ENCODE measurements around the gene NDUFA3. TPM values are rescaled to one million over a fixed set of nuclear protein-coding genes. Genes with fewer than 3 reads are reported as not detected.

The NDUFA3 gene
- total RNA-seq, 1 experiment from 2014 or later: 51.7 TPM

DNA sequence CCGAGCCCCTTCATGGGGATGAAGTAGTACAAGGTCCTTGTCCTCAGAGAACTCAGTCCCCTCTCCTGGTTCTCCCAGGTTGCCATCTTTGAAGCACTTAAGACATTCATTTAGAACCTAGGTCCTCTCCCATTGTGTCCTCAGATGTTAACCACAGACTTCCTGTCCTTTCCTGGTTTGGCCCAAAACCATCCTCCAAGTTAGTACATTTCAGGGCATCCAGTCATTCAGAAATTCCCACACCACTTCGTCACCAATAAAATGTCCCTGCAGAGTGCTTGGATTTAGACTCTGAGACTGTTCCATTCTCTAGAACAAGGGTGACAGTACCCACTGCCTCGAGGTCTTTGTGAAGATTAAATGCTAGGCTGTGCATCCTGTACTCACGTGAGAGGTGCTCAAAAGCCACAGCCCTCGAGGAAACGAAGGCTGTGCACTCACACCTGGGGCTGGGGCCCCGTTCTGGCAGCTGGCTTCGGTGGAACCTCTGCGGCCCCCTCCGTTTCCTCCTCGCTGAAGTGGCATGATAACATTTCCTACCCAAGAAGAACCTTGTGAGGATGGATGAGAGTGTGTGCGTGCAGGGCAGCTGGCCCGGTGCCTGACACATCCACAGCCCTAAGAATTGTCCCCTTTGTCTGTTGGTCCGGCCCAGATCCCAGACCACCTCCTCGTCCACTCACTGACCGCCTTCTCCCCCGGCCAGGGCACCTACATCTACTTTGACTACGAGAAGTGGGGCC lies 52.1 kb downstream of the NDUFA3 start:
- Histone ChIP-seq H3K4me1 (replicated peaks) (peaks cover 8% of the 10 kb centered on the region), H3K27ac (no peak overlapping the region), H3K36me3 (peaks cover 86% of the 10 kb centered on the region), H3K27me3 (replicated peaks) (no peaks in the 10 kb centered on the region), H3K9me3 (replicated peaks) (no peaks in the 10 kb centered on the region), H3K4me3 (no peak overlapping the region)
- DNase-seq (ENCODE audit: low read depth in 1 of 2, low spot score in 2 of 2): no peak

DNA sequence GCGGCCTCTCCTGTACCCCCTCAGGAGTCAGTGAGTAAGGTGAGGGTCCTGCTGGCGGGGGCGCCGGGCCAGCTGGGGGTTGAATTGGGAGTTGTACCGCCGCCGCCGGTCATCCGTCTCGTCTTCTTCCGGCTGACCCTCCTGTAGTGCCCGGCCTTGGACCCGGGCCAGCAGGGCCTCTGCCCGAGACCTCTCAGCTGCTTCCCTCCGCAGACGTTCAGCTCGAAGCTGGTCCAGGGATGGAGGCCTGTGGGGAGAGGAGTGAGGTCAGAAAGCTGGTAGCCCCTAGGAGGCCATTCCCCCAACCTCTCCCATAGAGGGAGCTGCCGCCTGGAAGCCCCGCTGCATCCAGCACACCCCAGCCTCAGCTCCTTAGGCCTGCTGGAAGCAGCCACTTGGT lies 53.0 kb downstream of the NDUFA3 start:
- DNase-seq (ENCODE audit: low read depth in 1 of 2, low spot score in 2 of 2): no peak
- H3K27me3 ChIP-seq (replicated peaks): no peaks in the 10 kb centered on the region
- no peak overlapping the region for H3K4me3 ChIP-seq
- H3K9me3 ChIP-seq (replicated peaks): no peaks in the 10 kb centered on the region
- peaks cover 14% of the 10 kb centered on the region for H3K4me1 ChIP-seq (replicated peaks)
- H3K27ac ChIP-seq: no peak overlapping the region
- peaks cover 76% of the 10 kb centered on the region for H3K36me3 ChIP-seq

DNA sequence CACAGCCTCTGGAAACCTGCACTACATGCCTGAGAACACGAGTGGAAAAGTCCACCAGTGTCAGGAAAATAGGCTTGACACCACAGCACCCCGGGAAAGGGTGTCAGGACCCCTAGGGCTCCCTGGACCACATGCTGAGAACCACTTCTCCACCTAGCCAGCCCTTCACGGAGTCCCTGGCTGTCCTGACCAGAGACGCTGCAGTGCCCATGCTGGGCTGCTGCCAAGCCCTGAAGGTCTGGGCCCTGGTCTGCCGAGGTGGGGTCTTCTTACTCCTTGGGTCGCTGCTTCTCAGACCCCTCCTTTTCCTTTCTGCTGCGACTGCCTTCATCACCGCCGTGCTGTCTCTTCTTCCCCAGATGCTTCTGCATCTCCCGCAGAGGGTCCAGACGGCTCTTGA lies 53.8 kb downstream of the NDUFA3 start:
- no peak overlapping the region for H3K27ac ChIP-seq
- no peaks in the 10 kb centered on the region for H3K9me3 ChIP-seq (replicated peaks)
- no peak for DNase-seq (ENCODE audit: low read depth in 1 of 2, low spot score in 2 of 2)
- peaks cover 68% of the 10 kb centered on the region for H3K36me3 ChIP-seq
- peaks cover 17% of the 10 kb centered on the region for H3K4me1 ChIP-seq (replicated peaks)
- no peaks in the 10 kb centered on the region for H3K27me3 ChIP-seq (replicated peaks)
- H3K4me3 ChIP-seq: no peak overlapping the region

DNA sequence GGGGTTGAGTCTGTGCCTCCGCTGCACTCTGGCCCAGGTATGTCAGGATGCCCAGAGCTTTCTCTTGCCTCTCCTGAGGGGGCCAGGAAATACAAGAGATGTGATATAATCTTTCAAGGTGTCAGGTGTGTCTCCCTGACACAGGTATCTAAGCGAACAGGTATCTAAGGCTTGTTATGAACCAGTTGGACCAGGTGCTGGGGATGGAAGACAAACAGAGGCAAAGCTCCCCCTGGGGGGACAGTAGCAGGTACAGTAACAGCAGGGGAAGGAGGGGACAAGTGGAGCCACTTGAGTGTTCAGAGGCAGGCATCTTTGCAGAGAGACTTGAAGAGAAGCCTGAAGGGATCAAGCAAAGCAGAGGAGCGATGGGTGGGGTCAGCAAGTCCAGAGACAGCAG lies 54.3 kb downstream of the NDUFA3 start:
- Histone ChIP-seq H3K36me3 (peaks cover 64% of the 10 kb centered on the region), H3K27me3 (replicated peaks) (no peaks in the 10 kb centered on the region), H3K9me3 (replicated peaks) (no peaks in the 10 kb centered on the region), H3K4me3 (no peak overlapping the region), H3K4me1 (replicated peaks) (peaks cover 17% of the 10 kb centered on the region), H3K27ac (no peak overlapping the region)
- no peak for DNase-seq (ENCODE audit: low read depth in 1 of 2, low spot score in 2 of 2)

Other genes with a start within 250 kb of the NDUFA3 start
- gene MYADM, start 235.0 kb upstream of the NDUFA3 start, total RNA-seq (2014; rRNA removed; shearing (Covaris generic)): 35.7 and 39.7 TPM in 2 replicates
- not detected in 2 replicates for gene PRKCG, start 220.7 kb upstream of the NDUFA3 start, total RNA-seq (2014; rRNA removed; shearing (Covaris generic))
- not detected in 2 replicates for gene CACNG7, start 193.6 kb upstream of the NDUFA3 start, total RNA-seq (2014; rRNA removed; shearing (Covaris generic))
- not detected in 2 replicates for gene CACNG8, start 139.9 kb upstream of the NDUFA3 start, total RNA-seq (2014; rRNA removed; shearing (Covaris generic))
- 0.11 TPM in 1 of 2 replicates, not detected in the other for gene CACNG6, start 111.2 kb upstream of the NDUFA3 start, total RNA-seq (2014; rRNA removed; shearing (Covaris generic))
- not detected in 2 replicates for gene VSTM1, start 39.0 kb upstream of the NDUFA3 start, total RNA-seq (2014; rRNA removed; shearing (Covaris generic))
- not detected in 2 replicates for gene TARM1, start 21.5 kb upstream of the NDUFA3 start, total RNA-seq (2014; rRNA removed; shearing (Covaris generic))
- gene OSCAR, start 2.1 kb upstream of the NDUFA3 start, total RNA-seq (2014; rRNA removed; shearing (Covaris generic)): not detected in 2 replicates
- 31.7 and 48.5 TPM in 2 replicates for gene TFPT, start 12.8 kb downstream of the NDUFA3 start, total RNA-seq (2014; rRNA removed; shearing (Covaris generic))
- gene PRPF31, start 12.9 kb downstream of the NDUFA3 start, total RNA-seq (2014; rRNA removed; shearing (Covaris generic)): 70.6 and 79.9 TPM in 2 replicates
- gene CNOT3, start 34.9 kb downstream of the NDUFA3 start, total RNA-seq (2014; rRNA removed; shearing (Covaris generic)): 13.9 and 14.2 TPM in 2 replicates
- gene LENG1, start 56.9 kb downstream of the NDUFA3 start, total RNA-seq (2014; rRNA removed; shearing (Covaris generic)): 15.8 and 18.9 TPM in 2 replicates
- gene TMC4, start 70.3 kb downstream of the NDUFA3 start, total RNA-seq (2014; rRNA removed; shearing (Covaris generic)): 0.11 TPM in 1 of 2 replicates, not detected in the other
- 97.7 and 118 TPM in 2 replicates for gene MBOAT7, start 86.7 kb downstream of the NDUFA3 start, total RNA-seq (2014; rRNA removed; shearing (Covaris generic))
- 85.4 and 106 TPM in 2 replicates for gene TSEN34, start 88.5 kb downstream of the NDUFA3 start, total RNA-seq (2014; rRNA removed; shearing (Covaris generic))
- 1,209 and 2,142 TPM in 2 replicates for gene RPS9, start 98.0 kb downstream of the NDUFA3 start, total RNA-seq (2014; rRNA removed; shearing (Covaris generic))
- not detected in 2 replicates for gene LILRB3, start 120.2 kb downstream of the NDUFA3 start, total RNA-seq (2014; rRNA removed; shearing (Covaris generic))
- not detected in 2 replicates for gene LILRA6, start 139.9 kb downstream of the NDUFA3 start, total RNA-seq (2014; rRNA removed; shearing (Covaris generic))
- not detected in 2 replicates for gene LILRB5, start 154.4 kb downstream of the NDUFA3 start, total RNA-seq (2014; rRNA removed; shearing (Covaris generic))
- gene LILRB2, start 178.3 kb downstream of the NDUFA3 start, total RNA-seq (2014; rRNA removed; shearing (Covaris generic)): not detected in 2 replicates
- not detected in 2 replicates for gene LILRA5, start 210.3 kb downstream of the NDUFA3 start, total RNA-seq (2014; rRNA removed; shearing (Covaris generic))
- not detected in 2 replicates for gene LILRA4, start 236.3 kb downstream of the NDUFA3 start, total RNA-seq (2014; rRNA removed; shearing (Covaris generic))

All from SJSA1 (cell line).